CD4-positive, alpha-beta T cell (primary cell): Measurements from ENCODE around the gene INSL4. TPM values are rescaled to one million over a fixed set of nuclear protein-coding genes. Genes with fewer than 3 reads are reported as not detected.

Source experiments
- ATAC-seq: fragments of 200-7000 bp; cut with Tn5 transposase; one replicate; pipeline ENCODE4 v1.10.0; 2022; ENCODE audit warnings: mild to moderate bottlenecking; ENCODE audit not compliant: poor library complexity
- CTCF ChIA-PET: fragments of 350-600 bp; sonication (Branson Sonifier 250); formaldehyde crosslinking; loops from one replicate; lab custom pipeline; 2021; ENCODE audit warnings: antibody characterized with exemption, inconsistent platforms; lab: Charles Lee
- POLR2A ChIA-PET: fragments of 350-600 bp; sonication (Branson Sonifier 250); formaldehyde crosslinking; loops from one replicate; lab custom pipeline; 2021; ENCODE audit warnings: antibody characterized with exemption, inconsistent platforms; lab: Charles Lee
- DNase-seq, 14 experiments: peaks; one replicate each; pipeline ENCODE4 v3.0.0-alpha.2; 2013 to 2020; ENCODE audit warnings: mixed read lengths in 2 of 14
- H3K27ac ChIP-seq, 2 donors: one replicate each; pipeline versions ENCODE4 v1.5.1 to v1.7.0; 2013; ENCODE audit warnings: low read length in 2 of 2, low read depth in 1 of 2, mild to moderate bottlenecking in 1 of 2
- H3K27me3 ChIP-seq, 2 experiments: 1 replicate in 1 of 2; 2 replicates in 1 of 2; pipeline versions ENCODE4 v1.6.1 to v1.7.0; 2013; ENCODE audit warnings: low read length in 2 of 2, control low read depth in 1 of 2, mild to moderate bottlenecking in 1 of 2, moderate library complexity in 1 of 2; ENCODE audit not compliant: insufficient read depth in 2 of 2, control insufficient read depth in 1 of 2
- H3K36me3 ChIP-seq: one replicate; pipeline ENCODE4 v1.6.1; 2013; ENCODE audit warnings: low read length, control low read depth; ENCODE audit not compliant: insufficient read depth
- H3K4me1 ChIP-seq: one replicate; pipeline ENCODE4 v1.6.1; 2013; ENCODE audit warnings: low read length, control low read depth; ENCODE audit not compliant: insufficient read depth
- H3K4me3 ChIP-seq: one replicate; pipeline ENCODE4 v1.5.1; 2013; ENCODE audit warnings: mild to moderate bottlenecking, low read length, moderate library complexity
- H3K9me3 ChIP-seq, 2 experiments: 1 replicate in 1 of 2; 2 replicates in 1 of 2; pipeline versions ENCODE4 v1.6.1 to v1.7.0; 2013; ENCODE audit warnings: low read length in 2 of 2, mild to moderate bottlenecking in 2 of 2, control low read depth in 1 of 2, moderate library complexity in 1 of 2; ENCODE audit not compliant: control insufficient read depth in 1 of 2, insufficient read depth in 1 of 2
- H3K27ac Mint-ChIP-seq: one replicate; pipeline ENCODE4 v1.8.0; 2020; ENCODE audit warnings: mixed read lengths
- H3K27me3 Mint-ChIP-seq: one replicate; pipeline ENCODE4 v1.8.0; 2021; ENCODE audit warnings: mixed read lengths
- H3K36me3 Mint-ChIP-seq: one replicate; pipeline ENCODE4 v1.8.0; 2021; ENCODE audit warnings: low read depth, mixed read lengths
- H3K4me1 Mint-ChIP-seq: one replicate; pipeline ENCODE4 v1.8.0; 2021; ENCODE audit warnings: low read depth, mixed read lengths
- H3K4me3 Mint-ChIP-seq: one replicate; pipeline ENCODE4 v1.8.0; 2020; ENCODE audit warnings: mild to moderate bottlenecking, mixed read lengths
- H3K9me3 Mint-ChIP-seq: one replicate; pipeline ENCODE4 v1.8.0; 2020; ENCODE audit warnings: mixed read lengths
- CTCF ChIP-seq: fragments of 200-600 bp; IDR thresholded peaks from one replicate; pipeline ENCODE4 v1.8.0; 2022; ENCODE audit warnings: antibody characterized with exemption, mild to moderate bottlenecking
- intact Hi-C, 2 experiments: fragments of 100-400 bp; cut with DNase I in 1 of 2; cut with micrococcal nuclease in 1 of 2; formaldehyde crosslinking; loops; one replicate each; pipeline versions ENCODE4 v1.15.1 to v1.9.0; 2023 to 2025; cut with DNase I, micrococcal nuclease
- total RNA-seq, 174 experiments: library from RNA in 2 of 174; stranded (reverse) in 2 of 174; gene quantifications; one replicate each; pipeline ENCODE4 v1.2.3 and lab custom pipeline; 2021 to 2026

The INSL4 gene
- total RNA-seq, 2 experiments from 2014 or later: not detected

- no peak overlapping the region for H3K27ac ChIP-seq
- H3K27me3 ChIP-seq: no peaks in the 10 kb centered on the region
- Mint-ChIP-seq H3K4me1 (peaks cover 14% of the 10 kb centered on the region), H3K4me3 (no peak overlapping the region), H3K27me3 (no peaks in the 10 kb centered on the region), H3K36me3 (no peaks in the 10 kb centered on the region), H3K27ac (no peak overlapping the region), H3K9me3 (no peaks in the 10 kb centered on the region)
- no peaks in the 10 kb centered on the region for H3K4me1 ChIP-seq
- no peak for DNase-seq
- H3K9me3 ChIP-seq: peaks cover 0 to 3% of the 10 kb centered on the region in 2 experiments
- ChIA-PET CTCF (no interaction called here), POLR2A (no interaction called here)
- H3K4me3 ChIP-seq: no peak overlapping the region
- no peak for ATAC-seq
- no peaks in the 10 kb centered on the region for H3K36me3 ChIP-seq
- no peak for TF ChIP-seq CTCF
- intact Hi-C loops: no loop called here
Measured at GRCh38 chr9:5265939-5266338, 34.7 kb downstream of the INSL4 start.

- Mint-ChIP-seq H3K27ac (no peak overlapping the region), H3K9me3 (no peaks in the 10 kb centered on the region), H3K36me3 (no peaks in the 10 kb centered on the region), H3K4me3 (no peak overlapping the region), H3K27me3 (no peaks in the 10 kb centered on the region), H3K4me1 (peaks cover 6% of the 10 kb centered on the region)
- ATAC-seq: no peak
- Histone ChIP-seq H3K27ac (no peak overlapping the region), H3K9me3 (peaks cover 0 to 3% of the 10 kb centered on the region in 2 experiments), H3K4me3 (no peak overlapping the region), H3K27me3 (no peaks in the 10 kb centered on the region), H3K36me3 (no peaks in the 10 kb centered on the region), H3K4me1 (no peaks in the 10 kb centered on the region)
- ChIA-PET CTCF (no interaction called here), POLR2A (no interaction called here)
- no peak for DNase-seq
- intact Hi-C loops: no loop called here
- TF ChIP-seq CTCF: no peak
Measured at GRCh38 chr9:5269249-5269715, 38.1 kb downstream of the INSL4 start.

- Histone ChIP-seq H3K36me3 (no peaks in the 10 kb centered on the region), H3K27ac (no peak overlapping the region), H3K27me3 (no peaks in the 10 kb centered on the region), H3K4me1 (no peaks in the 10 kb centered on the region), H3K4me3 (no peak overlapping the region), H3K9me3 (peaks cover 0 to 3% of the 10 kb centered on the region in 2 experiments)
- no peak for DNase-seq
- intact Hi-C loops: no loop called here
- Mint-ChIP-seq H3K4me1 (no peaks in the 10 kb centered on the region), H3K27ac (no peak overlapping the region), H3K27me3 (no peaks in the 10 kb centered on the region), H3K4me3 (no peak overlapping the region), H3K9me3 (no peaks in the 10 kb centered on the region), H3K36me3 (no peaks in the 10 kb centered on the region)
- TF ChIP-seq CTCF: no peak
- POLR2A ChIA-PET: interaction anchor here (0.6 kb wide), 1 partner anchor 204 kb away, joined by 3 read pairs; no protein-coding TSS in a partner anchor
- CTCF ChIA-PET: no interaction called here
- no peak for ATAC-seq
Measured at GRCh38 chr9:5274770-5275169, 43.6 kb downstream of the INSL4 start.
